ENCODE data around the gene SLC26A9. TPM values are rescaled to one million over a fixed set of nuclear protein-coding genes. Genes with fewer than 3 reads are reported as not detected.

The SLC26A9 gene
- total and polyA plus RNA-seq, 2 experiments from 2014 or later, result not detected

GRCh38 chr1:205985330-205986005 is 42.2 kb upstream of the SLC26A9 start:
- Histone ChIP-seq H3K4me1 (ENCODE audit: insufficient read depth) (no peaks in the 10 kb centered on the region), H2AFZ (no peak overlapping the region), H3K4me2 (ENCODE audit: unreplicated experiment) (no peak overlapping the region), H3K36me3 (ENCODE audit: low read depth) (no peaks in the 10 kb centered on the region), H3K27ac (no peak overlapping the region), H3K27me3 (replicated peaks; ENCODE audit: insufficient read depth) (no peaks in the 10 kb centered on the region), H3K9ac (no peak overlapping the region; the same call in 1 of the 2 replicates), H3K9me2 (ENCODE audit: insufficient read depth) (no peaks in the 10 kb centered on the region), H3F3A (ENCODE audit: insufficient read depth) (peaks cover 7% of the 10 kb centered on the region; the same call in 1 of the 2 replicates), H4K20me1 (ENCODE audit: insufficient read depth) (no peaks in the 10 kb centered on the region), H3K9me3 (ENCODE audit: low read depth) (no peaks in the 10 kb centered on the region), H3K79me2 (ENCODE audit: insufficient read depth) (no peaks in the 10 kb centered on the region), H3K4me3 (no peak overlapping the region)
- in situ Hi-C loops (cut with MboI), result loop anchor here (5.0 to 10.0 kb wide), 2 partner anchors 117 to 191 kb away; no protein-coding TSS in a partner anchor
- peak; percentile 39 for DNase-seq
- 61 to 63% methylated on average over 7 to 9 of the region's 9 CpGs for WGBS, 2 experiments (ENCODE audit: low coverage in 1 of 2, low lambda C conversion rate in 2 of 2, missing lambda C conversion rate in 2 of 2)
- no peak for TF ChIP-seq EZH2phosphoT487 (IDR thresholded peaks at IDR 0.05; ENCODE audit: insufficient read depth, low read depth)
- no peak for TF ChIP-seq EZH2 (IDR thresholded peaks at IDR 0.05; ENCODE audit: insufficient read depth, poor library complexity, severe bottlenecking)

DNA sequence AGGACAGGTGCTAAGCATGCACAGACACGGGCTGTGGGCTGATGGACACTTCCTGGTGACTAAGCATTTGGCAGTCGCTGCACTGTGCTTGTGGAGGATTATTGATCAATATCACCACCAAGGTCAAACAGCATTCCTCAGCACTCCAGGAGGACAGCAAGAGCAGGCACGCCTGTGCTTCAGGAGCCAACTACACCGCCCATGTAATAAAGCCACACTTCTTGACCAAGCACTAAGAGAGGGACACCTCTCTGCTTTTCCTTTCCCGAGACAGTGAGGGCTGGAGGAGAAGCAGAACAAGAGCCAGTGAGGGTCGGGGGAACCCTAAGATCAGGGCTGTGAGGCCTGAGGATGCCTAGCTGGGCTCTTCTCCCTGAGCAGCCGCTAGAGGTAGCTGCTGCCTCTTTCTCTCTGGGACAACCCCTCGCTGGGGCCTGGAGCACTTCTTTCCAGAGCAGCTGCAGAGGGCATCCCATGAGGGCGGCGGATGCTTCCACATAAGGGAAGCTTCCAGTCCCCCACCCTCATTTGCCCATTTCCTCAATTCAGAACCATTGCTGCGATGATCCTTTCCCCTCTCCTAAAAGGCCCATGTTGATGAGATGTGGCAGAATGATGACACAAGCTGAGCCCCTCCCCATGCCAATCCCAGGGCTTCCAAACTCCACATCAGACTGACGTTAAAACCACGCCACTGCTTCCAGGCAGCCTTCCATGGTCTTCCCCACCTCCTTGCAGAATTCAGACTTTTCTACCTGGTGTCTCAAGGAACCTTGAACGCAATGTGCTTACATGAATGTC is 40.9 kb upstream of the SLC26A9 start:
- H3K9me3 ChIP-seq (ENCODE audit: low read depth), result no peaks in the 10 kb centered on the region
- H3K4me2 ChIP-seq (ENCODE audit: unreplicated experiment), result no peak overlapping the region
- H3K4me1 ChIP-seq (ENCODE audit: insufficient read depth), result no peaks in the 10 kb centered on the region
- TF ChIP-seq EZH2phosphoT487 (IDR thresholded peaks at IDR 0.05; ENCODE audit: insufficient read depth, low read depth) (no peak), EZH2 (IDR thresholded peaks at IDR 0.05; ENCODE audit: insufficient read depth, poor library complexity, severe bottlenecking) (no peak)
- no peaks in the 10 kb centered on the region for H3K9me2 ChIP-seq (ENCODE audit: insufficient read depth)
- H3K27ac ChIP-seq, result no peak overlapping the region
- H3F3A ChIP-seq (ENCODE audit: insufficient read depth), result peaks cover 7% of the 10 kb centered on the region; the same call in 1 of the 2 replicates
- peak; percentile 82 for DNase-seq
- H3K79me2 ChIP-seq (ENCODE audit: insufficient read depth), result no peaks in the 10 kb centered on the region
- WGBS, 2 experiments (ENCODE audit: low coverage in 1 of 2, low lambda C conversion rate in 2 of 2, missing lambda C conversion rate in 2 of 2), result 30 to 31% methylated on average over 14 of the region's 14 CpGs
- H2AFZ ChIP-seq, result no peak overlapping the region
- in situ Hi-C loops (cut with MboI), result loop anchor here (10.0 kb wide), 1 partner anchor 189 kb away; no protein-coding TSS in a partner anchor
- no peaks in the 10 kb centered on the region for H4K20me1 ChIP-seq (ENCODE audit: insufficient read depth)
- no peaks in the 10 kb centered on the region for H3K36me3 ChIP-seq (ENCODE audit: low read depth)
- H3K9ac ChIP-seq, result no peak overlapping the region
- no peak overlapping the region for H3K4me3 ChIP-seq
- H3K27me3 ChIP-seq (replicated peaks; ENCODE audit: insufficient read depth), result no peaks in the 10 kb centered on the region

- TF ChIP-seq EZH2phosphoT487 (IDR thresholded peaks at IDR 0.05; ENCODE audit: insufficient read depth, low read depth), result no peak
- TF ChIP-seq EZH2 (IDR thresholded peaks at IDR 0.05; ENCODE audit: insufficient read depth, poor library complexity, severe bottlenecking), result no peak
- Histone ChIP-seq H3K27me3 (replicated peaks; ENCODE audit: insufficient read depth) (no peaks in the 10 kb centered on the region), H4K20me1 (ENCODE audit: insufficient read depth) (no peaks in the 10 kb centered on the region), H3K4me1 (ENCODE audit: insufficient read depth) (peaks cover 10% of the 10 kb centered on the region), H3K9ac (no peak overlapping the region), H3K9me3 (ENCODE audit: low read depth) (no peaks in the 10 kb centered on the region), H3K27ac (no peak overlapping the region), H3K36me3 (ENCODE audit: low read depth) (no peaks in the 10 kb centered on the region), H3K4me3 (no peak overlapping the region), H3K4me2 (ENCODE audit: unreplicated experiment) (no peak overlapping the region), H2AFZ (no peak overlapping the region), H3K9me2 (ENCODE audit: insufficient read depth) (no peaks in the 10 kb centered on the region), H3K79me2 (ENCODE audit: insufficient read depth) (no peaks in the 10 kb centered on the region), H3F3A (ENCODE audit: insufficient read depth) (no peaks in the 10 kb centered on the region)
- 94 to 100% methylated on average over 1 of the region's 1 CpG for WGBS, 2 experiments (ENCODE audit: low coverage in 1 of 2, low lambda C conversion rate in 2 of 2, missing lambda C conversion rate in 2 of 2)
- in situ Hi-C loops (cut with MboI), result loop anchor here (10.0 kb wide), 1 partner anchor 186 kb away; no protein-coding TSS in a partner anchor
- no peak for DNase-seq
Measured at GRCh38 chr1:205981257-205981656, 38.0 kb upstream of the SLC26A9 start.

DNA sequence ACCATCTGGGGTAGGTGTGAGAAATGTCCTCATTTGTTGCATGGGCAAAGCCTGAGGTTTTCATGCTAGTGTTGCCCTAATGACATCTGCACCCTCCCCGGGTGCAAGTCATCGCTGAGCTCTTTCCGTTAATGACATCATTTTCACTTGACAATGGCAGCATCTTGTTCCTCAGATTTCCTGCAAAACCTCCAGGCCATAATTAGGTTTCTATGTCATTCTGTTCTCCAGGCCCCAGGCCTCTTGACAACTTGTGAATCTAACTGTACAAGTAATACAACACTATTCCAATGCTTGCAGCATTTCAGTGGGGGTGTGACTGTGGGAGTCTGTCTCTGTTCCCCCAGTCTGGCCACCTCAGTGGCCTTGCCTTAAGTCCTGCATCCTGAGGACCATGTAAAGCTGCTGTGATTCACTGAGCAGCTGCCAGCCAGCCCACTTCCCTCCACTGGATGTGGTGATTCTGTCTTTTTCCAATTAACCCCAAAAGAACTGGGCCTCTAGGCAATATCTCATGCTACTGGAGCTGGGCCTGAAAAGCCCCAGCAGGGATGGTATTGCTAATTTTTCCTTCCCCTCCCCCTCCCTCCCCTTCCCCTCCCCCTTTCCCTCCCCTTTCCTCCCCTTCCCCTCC is 37.1 kb upstream of the SLC26A9 start:
- 29 to 55% methylated on average over 3 of the region's 3 CpGs for WGBS, 2 experiments (ENCODE audit: low coverage in 1 of 2, low lambda C conversion rate in 2 of 2, missing lambda C conversion rate in 2 of 2)
- H3K4me1 ChIP-seq (ENCODE audit: insufficient read depth), result peaks cover 10% of the 10 kb centered on the region
- DNase-seq, result peak; percentile 31
- H3K27ac ChIP-seq, result no peak overlapping the region
- no peak overlapping the region for H3K4me3 ChIP-seq
- no peak overlapping the region for H3K9ac ChIP-seq
- no peaks in the 10 kb centered on the region for H3K36me3 ChIP-seq (ENCODE audit: low read depth)
- no peaks in the 10 kb centered on the region for H4K20me1 ChIP-seq (ENCODE audit: insufficient read depth)
- TF ChIP-seq EZH2 (IDR thresholded peaks at IDR 0.05; ENCODE audit: insufficient read depth, poor library complexity, severe bottlenecking) (no peak), EZH2phosphoT487 (IDR thresholded peaks at IDR 0.05; ENCODE audit: insufficient read depth, low read depth) (no peak)
- H3K9me2 ChIP-seq (ENCODE audit: insufficient read depth), result no peaks in the 10 kb centered on the region
- no peak overlapping the region for H2AFZ ChIP-seq
- in situ Hi-C loops (cut with MboI), result loop anchor here (10.0 kb wide), 1 partner anchor 186 kb away; no protein-coding TSS in a partner anchor
- no peaks in the 10 kb centered on the region for H3K27me3 ChIP-seq (replicated peaks; ENCODE audit: insufficient read depth)
- H3K9me3 ChIP-seq (ENCODE audit: low read depth), result no peaks in the 10 kb centered on the region
- no peak overlapping the region for H3K4me2 ChIP-seq (ENCODE audit: unreplicated experiment)
- H3F3A ChIP-seq (ENCODE audit: insufficient read depth), result no peaks in the 10 kb centered on the region
- H3K79me2 ChIP-seq (ENCODE audit: insufficient read depth), result no peaks in the 10 kb centered on the region
